ENCODE results near the gene TXNL4A.

Gene TXNL4A

DNA sequence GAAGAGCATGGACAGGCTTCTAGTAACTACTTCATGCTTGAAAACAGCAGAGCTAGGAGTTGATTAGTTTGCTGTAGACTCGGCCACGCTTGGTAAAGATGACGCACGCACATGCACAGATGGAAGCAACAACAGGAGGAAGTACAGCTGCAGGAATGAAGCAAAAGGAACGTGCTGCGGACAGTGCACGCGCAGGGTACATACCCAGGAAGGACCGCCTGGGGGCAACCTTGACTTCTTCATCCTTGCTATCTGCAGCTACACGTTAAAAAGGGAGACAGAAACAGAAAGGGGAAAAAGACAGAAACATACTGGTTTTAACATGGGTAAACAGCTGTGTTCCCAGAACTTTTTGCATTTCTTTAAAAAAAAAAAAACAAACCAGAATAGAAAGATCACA, 54.6 kb downstream of the TXNL4A start:
- no peak for DNase-seq

DNA sequence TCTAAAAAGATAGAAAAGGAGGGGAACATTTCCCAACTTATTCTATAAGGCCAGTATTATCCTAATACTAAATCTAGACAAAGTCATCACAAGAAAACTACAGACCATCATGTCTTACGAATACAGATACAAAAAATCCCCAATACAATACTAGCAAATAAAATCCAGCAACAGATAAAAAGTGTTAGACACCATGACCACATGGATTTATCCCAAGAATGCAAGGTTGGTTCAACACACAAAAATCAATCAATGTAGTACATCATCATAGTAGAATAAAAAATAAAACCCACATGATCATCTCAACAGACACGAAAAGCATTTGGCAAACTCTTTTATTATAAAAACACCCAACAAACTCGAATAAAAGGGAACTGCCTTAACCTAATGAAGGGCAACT, 55.5 kb downstream of the TXNL4A start:
- DNase-seq, result no peak

DNA sequence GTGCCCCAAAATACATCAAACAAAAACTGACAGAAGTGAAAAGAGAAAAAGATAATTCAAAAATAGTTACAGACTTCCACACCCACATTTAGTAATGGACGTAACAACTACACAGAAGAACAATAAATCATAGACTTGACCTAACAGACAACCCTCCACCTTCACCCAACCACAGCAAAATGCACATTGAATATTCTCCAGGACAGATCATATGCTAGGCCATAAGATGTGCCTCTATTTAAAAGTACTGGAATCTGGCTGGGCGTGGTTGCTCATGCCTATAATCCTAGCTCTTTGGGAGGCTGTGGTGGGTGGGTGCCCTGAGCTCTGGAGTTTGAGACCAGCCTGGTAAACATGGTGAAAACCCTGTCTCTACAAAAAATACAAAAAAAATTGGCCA, 56.9 kb downstream of the TXNL4A start:
- no peak for DNase-seq

DNA sequence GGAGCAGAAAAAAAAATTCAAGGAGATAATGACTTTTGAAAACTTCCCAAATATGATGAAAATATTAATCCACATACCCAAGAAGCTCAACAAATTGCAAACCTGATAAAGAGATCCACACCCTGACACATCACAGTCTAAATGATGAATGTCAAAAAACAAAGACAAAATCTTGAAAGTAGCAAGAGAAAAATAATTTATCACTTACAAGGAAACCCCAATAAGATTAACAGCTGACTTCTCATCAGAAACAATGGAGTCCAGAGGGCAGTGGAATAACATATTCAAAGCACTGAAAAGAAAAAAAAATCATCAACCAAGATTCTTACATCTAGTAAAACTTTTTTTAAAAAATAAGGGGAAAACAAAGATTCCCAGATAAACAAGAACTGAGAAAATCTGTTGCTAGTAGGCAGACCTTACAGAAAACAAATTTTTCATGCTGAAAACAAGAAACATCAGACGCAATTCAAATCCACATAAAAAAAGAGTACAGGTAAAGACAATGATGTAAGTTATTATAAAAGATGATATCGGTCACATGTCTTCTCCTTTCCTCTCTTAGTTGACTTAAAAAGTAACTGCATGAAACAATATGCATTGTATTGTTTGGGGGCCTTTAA, 58.2 kb downstream of the TXNL4A start:
- no peak for DNase-seq

DNA sequence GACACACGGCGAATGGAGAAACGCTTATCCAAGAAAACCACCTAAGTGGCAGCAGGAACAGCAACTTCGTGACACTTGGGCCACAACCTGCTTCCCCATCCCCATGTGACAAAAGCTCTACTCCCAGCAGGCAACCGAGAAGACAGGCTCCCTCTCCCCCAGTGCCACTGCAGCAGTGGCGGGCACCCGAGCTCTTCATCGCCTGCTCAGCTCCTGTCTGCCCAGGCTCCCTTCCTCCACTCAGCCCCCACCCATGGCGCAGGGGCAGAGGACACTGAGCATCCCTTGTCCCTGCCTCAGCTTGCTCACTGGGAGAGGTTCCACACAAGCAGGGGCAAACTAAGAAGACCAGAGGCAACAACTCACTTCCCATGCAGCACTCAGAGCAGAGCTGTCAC, 59.8 kb downstream of the TXNL4A start:
- no peak for DNase-seq

DNA sequence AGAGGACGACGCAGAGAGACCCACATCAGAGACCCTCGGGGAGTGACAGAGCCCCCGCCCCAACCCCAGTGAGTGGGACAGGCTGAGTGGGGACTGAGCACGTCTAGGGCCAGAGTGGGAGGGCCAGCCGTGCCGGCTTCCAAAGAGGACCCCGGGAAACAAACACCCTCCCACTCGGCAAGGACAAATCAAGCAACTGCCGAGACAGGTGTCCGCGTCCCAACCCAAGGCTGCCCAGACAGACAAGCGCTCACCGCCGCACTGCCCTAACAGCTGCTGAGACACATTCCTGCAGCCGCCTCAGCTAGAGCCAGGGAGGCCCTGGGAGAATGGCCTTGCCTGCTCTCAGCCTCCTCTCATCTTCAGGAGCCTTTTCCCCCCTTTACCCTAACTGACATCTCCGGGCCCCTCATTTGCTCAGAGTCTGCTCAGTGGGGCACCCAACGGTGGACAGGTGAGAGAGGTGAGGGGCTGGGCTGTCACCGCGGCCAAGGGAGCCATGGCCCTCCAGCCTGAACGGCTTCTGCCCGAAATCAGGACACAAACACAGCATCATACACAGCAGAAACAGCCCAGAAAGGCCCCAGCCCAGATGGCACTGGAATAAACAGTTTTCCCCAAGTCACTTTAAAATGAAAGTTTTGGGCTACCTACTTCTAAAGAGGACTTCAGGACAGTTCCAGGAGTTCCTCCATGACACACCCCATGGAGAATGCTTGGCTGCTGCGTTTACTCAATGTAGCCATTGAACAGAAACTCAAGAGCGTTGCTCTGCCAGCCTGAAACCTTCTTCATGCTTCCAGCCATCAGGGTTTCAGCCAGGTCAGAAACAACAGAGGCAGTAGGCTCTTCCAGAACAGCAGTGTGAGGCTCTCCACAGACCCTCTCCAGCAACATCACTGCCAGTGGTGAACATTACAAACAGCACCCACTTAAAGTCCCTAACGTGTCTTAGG, 60.5 kb downstream of the TXNL4A start:
- no peak for DNase-seq

DNA sequence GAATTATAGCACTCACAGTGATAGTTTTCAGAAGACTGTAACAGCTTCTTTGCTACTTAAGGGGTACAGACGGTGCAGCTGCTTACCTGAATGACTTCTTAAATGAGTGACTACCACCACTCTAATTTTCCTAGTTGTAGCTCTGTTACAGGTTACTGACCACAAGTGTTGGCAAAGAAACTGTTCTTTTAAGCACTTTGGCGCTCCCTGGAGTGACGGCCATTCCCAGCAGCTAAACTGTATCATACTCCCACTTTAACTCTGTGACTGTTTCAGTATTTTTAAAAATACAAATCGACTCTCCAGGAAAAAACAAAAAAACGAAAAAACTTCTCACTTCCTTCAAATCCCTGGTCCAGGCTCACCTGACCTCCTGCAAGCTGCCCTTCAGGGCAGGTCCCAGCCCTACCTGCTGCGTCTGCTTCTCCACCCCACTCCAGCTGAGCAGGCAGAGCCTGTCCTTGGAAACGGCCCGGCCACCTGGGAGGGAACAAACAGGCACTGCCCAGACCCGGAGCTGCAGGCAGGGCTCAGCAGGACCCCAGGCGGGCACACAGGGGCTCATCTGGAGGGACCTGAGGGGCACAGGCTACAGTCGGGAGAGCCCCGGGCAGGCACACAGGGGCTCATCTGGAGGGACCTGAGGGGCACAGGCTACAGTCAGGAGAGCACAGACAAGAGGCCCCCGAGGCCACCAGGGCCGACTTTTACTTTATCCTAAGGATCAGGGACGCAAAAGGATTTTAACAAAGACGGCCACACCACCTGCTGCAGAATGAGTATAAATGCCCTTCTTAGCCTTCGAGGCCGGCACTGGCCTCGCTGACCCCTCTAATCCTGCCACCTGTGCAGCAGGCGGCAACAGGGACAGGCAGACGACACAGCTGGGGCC, 61.4 kb downstream of the TXNL4A start:
- no peak for DNase-seq

DNA sequence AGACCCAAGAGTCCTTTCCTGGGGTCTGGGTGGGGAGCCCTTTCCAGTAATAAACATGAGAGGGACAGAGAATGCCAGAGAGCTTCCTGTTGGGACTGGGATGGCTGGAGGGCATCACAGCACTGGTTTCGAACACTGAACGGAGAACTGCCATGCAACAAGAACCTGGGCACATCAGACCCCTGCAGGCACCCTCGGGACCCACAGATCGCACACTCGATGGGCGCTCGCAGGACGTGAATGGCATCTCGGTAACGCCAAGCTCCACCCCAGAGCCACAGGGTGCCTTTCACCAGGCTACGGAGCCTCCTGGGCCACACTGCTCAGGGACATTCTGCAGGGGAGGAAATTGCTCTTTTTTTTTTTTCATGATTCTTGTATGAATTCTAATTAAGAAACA, 62.1 kb downstream of the TXNL4A start:
- DNase-seq, result no peak

DNA sequence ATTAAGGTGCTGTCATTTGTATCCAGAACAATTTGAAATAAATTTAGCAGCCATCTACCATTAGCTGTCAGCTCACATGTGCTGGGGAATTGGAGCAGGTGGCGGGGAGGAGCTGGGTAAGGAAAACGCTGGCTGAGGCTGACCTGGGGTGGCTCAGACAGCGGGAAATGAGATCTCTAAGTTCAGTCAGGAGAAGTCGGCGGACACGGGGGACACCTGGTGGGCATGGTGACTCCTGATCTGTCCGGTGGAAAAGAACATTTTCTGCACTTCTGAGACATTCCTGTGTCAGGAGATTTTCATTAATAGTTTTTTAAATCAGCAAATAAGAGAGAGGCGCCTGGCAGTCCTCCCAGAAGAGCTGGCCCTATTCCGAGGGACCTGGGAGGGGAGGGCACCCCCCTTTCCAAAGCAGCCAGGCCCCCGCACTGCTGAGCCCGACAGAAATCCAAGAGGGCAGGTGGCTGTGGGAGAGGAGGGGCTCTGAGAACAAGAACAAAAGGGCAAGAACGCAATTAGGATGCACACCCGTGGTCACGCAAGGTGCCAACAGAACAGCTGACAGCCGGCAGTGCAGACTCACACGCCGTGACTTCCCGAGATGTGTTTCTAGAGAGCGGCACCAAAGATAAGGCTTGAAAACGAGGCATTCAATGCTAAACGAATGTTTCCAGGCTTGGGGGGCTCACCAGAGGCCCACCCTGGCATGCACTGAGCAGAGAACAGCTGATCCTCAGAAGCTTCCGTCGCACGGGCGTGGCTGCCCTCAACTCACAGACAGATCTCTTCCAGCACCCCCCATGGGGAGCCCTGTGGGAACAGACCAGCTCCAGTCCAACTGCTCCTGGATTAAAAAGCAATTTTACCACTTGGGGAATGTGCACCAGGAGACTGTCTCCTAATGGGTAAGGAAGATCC, 63.3 kb downstream of the TXNL4A start:
- no peak for DNase-seq

DNA sequence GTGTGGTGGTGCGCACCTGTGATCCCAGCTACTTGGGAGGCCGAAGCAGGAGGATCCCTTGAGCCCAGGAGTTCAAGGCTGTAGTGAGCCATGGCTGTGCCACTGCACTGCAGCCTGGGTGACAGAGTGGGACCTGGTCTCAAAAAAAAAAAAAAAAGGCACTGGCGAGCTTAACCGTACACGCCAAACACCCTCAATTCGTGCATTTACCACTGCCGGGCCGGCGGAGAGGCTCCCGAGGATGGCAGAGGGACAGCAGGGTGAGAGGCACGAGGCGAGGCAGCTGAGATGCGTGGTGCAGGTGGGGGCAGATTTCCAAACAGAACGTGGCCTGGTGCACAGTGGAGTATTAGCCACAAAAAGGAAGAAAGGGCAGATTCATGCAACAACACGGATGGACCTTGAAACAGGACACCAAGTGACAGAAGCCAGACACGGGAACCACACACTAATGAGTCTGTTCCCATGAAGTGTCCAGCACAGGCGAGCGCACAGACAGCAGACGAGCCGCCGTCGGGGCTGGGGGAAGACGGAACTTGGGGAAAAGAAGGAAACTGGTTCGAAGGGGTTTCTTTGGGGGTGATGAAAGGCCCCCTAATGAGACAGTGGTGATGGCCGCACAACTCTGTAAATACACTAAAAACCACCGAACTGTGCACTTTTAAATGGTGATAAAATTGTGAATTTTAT, 64.3 kb downstream of the TXNL4A start:
- DNase-seq, result no peak

DNA sequence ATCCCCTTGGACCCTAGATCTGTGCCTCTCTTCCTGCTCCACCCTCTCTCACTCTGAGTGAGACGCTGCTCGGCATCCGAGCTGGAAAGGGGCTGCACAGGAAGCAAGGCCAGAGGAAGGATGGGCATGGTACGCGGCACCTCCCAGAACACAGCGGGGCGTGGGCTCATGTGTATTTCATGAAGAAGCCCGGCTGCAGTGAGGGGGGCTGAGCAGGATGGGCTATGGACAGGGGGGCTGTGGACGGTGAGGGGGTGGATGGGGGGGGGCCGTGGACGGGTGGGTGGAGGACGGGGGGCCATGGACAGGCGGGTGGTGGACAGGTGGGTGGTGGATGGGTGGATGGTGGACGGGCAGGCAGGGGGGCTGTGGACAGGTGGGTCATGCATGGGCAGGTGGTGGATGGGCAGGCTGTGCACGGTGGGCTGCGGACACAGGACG, 65.4 kb downstream of the TXNL4A start:
- DNase-seq, result no peak

DNA sequence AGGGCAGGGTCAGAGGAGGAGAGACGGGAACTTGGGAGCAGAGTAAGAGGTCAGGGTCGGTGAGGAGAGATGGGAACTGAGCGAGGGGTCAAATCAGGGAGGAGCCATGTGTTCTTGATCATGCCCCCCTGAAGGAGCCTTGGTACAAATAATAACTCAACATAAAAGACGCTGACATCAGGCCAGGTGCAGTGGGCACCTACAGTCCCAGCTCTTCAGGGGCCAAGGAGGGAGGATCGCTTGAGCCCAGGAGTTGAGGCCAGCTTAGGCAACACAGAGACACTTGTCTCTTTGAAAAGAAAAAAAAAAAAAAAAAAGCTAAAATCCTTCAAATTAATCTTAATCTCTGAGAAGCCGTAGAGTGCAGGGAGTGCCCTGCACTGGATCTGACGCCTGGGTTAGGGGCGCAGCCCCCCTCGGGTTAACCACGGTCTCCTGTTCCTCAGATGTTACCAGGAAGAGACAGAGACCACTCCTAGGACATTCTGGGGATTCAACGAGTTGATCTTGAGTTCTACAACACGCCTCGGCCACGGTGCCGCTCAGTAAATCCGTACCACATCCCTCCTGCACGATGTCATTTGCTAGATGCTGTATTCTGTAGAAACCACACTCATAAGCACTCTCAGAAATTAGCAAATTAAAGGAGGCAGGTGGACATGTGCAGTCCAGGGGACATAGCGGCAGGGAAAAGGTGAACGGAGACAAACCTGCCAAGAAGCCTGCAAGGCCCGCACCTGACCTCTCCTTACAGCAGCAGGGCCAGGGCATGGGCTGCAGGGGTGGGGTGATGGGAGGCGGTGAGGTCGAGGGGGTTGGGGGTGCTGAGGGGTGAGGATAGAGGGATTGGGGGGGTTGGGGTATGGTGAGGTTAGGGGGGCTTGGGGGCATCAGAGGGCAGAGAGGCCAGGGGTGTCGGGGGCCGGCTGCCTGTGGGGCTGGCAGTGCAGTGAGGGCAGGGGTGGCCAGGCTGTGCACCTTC, 66.1 kb downstream of the TXNL4A start:
- DNase-seq, result no peak

Data from activated T-cell treated with anti-CD3 and anti-CD28 coated beads, Interleukin-2, amount 50 U/mL, for 1 hour (primary cell).